H9 (cell line): ENCODE measurements around the gene TNXB. TPM values are rescaled to one million over a fixed set of nuclear protein-coding genes. Genes with fewer than 3 reads are reported as not detected.

ENCODE experiments used
- DNase-seq: peaks from one replicate; pipeline ENCODE4 v3.0.0-alpha.2; 2017
- H2AFZ ChIP-seq: one replicate; pipeline ENCODE4 v1.6.1; 2013; ENCODE audit warnings: mild to moderate bottlenecking, low read length, control low read depth, moderate library complexity
- H2AK5ac ChIP-seq: 2 replicates; pipeline ENCODE4 v1.6.1; 2013; ENCODE audit warnings: low read length, control low read depth, mixed read lengths; ENCODE audit not compliant: insufficient read length
- H2BK120ac ChIP-seq: one replicate; pipeline ENCODE4 v1.6.1; 2013; ENCODE audit warnings: low read depth, mild to moderate bottlenecking, low read length, control low read depth, inconsistent platforms; ENCODE audit not compliant: poor library complexity, severe bottlenecking
- H2BK12ac ChIP-seq: 2 replicates; pipeline ENCODE4 v1.6.1; 2013; ENCODE audit warnings: low read length, control low read depth, mixed read lengths, low read depth; ENCODE audit not compliant: insufficient read length
- H2BK15ac ChIP-seq: 2 replicates; pipeline ENCODE4 v1.6.1; 2013; ENCODE audit warnings: low read depth, low read length, control low read depth
- H2BK20ac ChIP-seq: one replicate; pipeline ENCODE4 v1.6.1; 2013; ENCODE audit warnings: low read depth, mild to moderate bottlenecking, low read length, control low read depth, inconsistent platforms; ENCODE audit not compliant: poor library complexity, severe bottlenecking
- H2BK5ac ChIP-seq: 2 replicates; pipeline ENCODE4 v1.6.1; 2013; ENCODE audit warnings: low read length, control low read depth, mixed read lengths; ENCODE audit not compliant: insufficient read length
- H3K14ac ChIP-seq: 2 replicates; pipeline ENCODE4 v1.6.1; 2013; ENCODE audit warnings: low read length, control low read depth; ENCODE audit not compliant: insufficient read depth
- H3K18ac ChIP-seq: 2 replicates; pipeline ENCODE4 v1.6.1; 2013; ENCODE audit warnings: low read depth, mild to moderate bottlenecking, mixed read lengths, low read length, control low read depth; ENCODE audit not compliant: insufficient read length
- H3K23ac ChIP-seq: 2 replicates; pipeline ENCODE4 v1.6.1; 2013; ENCODE audit warnings: low read length, control low read depth, mixed read lengths, low read depth; ENCODE audit not compliant: insufficient read length
- H3K23me2 ChIP-seq: 2 replicates; pipeline ENCODE4 v1.6.1; 2013; ENCODE audit warnings: low read depth, mild to moderate bottlenecking, mixed read lengths, low read length, control low read depth; ENCODE audit not compliant: insufficient read length, poor library complexity, severe bottlenecking
- H3K27ac ChIP-seq: 2 replicates; pipeline ENCODE4 v1.5.1; 2013; ENCODE audit warnings: low read length, control low read depth, mixed read lengths, low read depth; ENCODE audit not compliant: insufficient read length
- H3K27me3 ChIP-seq: 2 replicates; pipeline ENCODE4 v1.6.1; 2013; ENCODE audit warnings: low read length, control low read depth, inconsistent platforms; ENCODE audit not compliant: insufficient read depth
- H3K4ac ChIP-seq: 2 replicates; pipeline ENCODE4 v1.6.1; 2013; ENCODE audit warnings: low read depth, mild to moderate bottlenecking, control low read depth, inconsistent platforms, low read length, moderate library complexity
- H3K4me1 ChIP-seq: 2 replicates; pipeline ENCODE4 v1.6.1; 2013; ENCODE audit warnings: low read length, control low read depth, inconsistent platforms; ENCODE audit not compliant: insufficient read depth
- H3K4me2 ChIP-seq: 2 replicates; pipeline ENCODE4 v1.6.1; 2013; ENCODE audit warnings: low read length, control low read depth, mixed read lengths; ENCODE audit not compliant: insufficient read length, insufficient read depth
- H3K56ac ChIP-seq: 2 replicates; pipeline ENCODE4 v1.6.1; 2013; ENCODE audit warnings: low read depth, mild to moderate bottlenecking, mixed read lengths, low read length, control low read depth; ENCODE audit not compliant: insufficient read length
- H3K79me1 ChIP-seq: 2 replicates; pipeline ENCODE4 v1.6.1; 2013; ENCODE audit warnings: low read depth, mild to moderate bottlenecking, moderate library complexity, low read length, control low read depth, inconsistent platforms; ENCODE audit not compliant: insufficient read depth, poor library complexity, severe bottlenecking
- H3K79me2 ChIP-seq: 2 replicates; pipeline ENCODE4 v1.6.1; 2013; ENCODE audit warnings: low read length, control low read depth, inconsistent platforms; ENCODE audit not compliant: insufficient read depth
- H3K9ac ChIP-seq: 2 replicates; pipeline ENCODE4 v1.6.1; 2013; ENCODE audit warnings: low read length, control low read depth, mixed read lengths; ENCODE audit not compliant: insufficient read length; ENCODE audit errors: extremely low read depth
- H3K9me3 ChIP-seq: one replicate; pipeline ENCODE4 v1.6.1; 2013; ENCODE audit warnings: low read depth, low read length, inconsistent platforms; ENCODE audit not compliant: control insufficient read depth
- H3T11ph ChIP-seq: one replicate; pipeline ENCODE4 v1.6.1; 2013; ENCODE audit warnings: mild to moderate bottlenecking, low read length, control low read depth, inconsistent platforms
- H4K20me1 ChIP-seq: one replicate; pipeline ENCODE4 v1.6.1; 2013; ENCODE audit not compliant: control insufficient read depth, insufficient read length, insufficient read depth
- H4K5ac ChIP-seq: 2 replicates; pipeline ENCODE4 v1.6.1; 2013; ENCODE audit warnings: low read depth, mild to moderate bottlenecking, mixed read lengths, low read length, control low read depth; ENCODE audit not compliant: insufficient read length
- H4K8ac ChIP-seq: replicated peaks from 2 replicates; pipeline ENCODE4 v1.6.1; 2013; ENCODE audit warnings: low read length, control low read depth, mixed read lengths, low read depth; ENCODE audit not compliant: insufficient read length
- H4K91ac ChIP-seq: 2 replicates; pipeline ENCODE4 v1.6.1; 2013; ENCODE audit warnings: low read depth, mild to moderate bottlenecking, moderate library complexity, mixed read lengths, low read length, control low read depth; ENCODE audit not compliant: insufficient read length
- H3K27ac Mint-ChIP-seq, 3 experiments: 2 replicates in 2 of 3; 3 replicates in 1 of 3; pipeline ENCODE4 v1.8.0; 2020 to 2021; ENCODE audit warnings: mixed read lengths in 3 of 3, mild to moderate bottlenecking in 1 of 3, moderate library complexity in 1 of 3
- H3K27me3 Mint-ChIP-seq: 2 replicates; pipeline ENCODE4 v1.8.0; 2021; ENCODE audit warnings: low read depth, mild to moderate bottlenecking, moderate library complexity, mixed read lengths
- H3K36me3 Mint-ChIP-seq, 3 experiments: 2 replicates in 2 of 3; 3 replicates in 1 of 3; pipeline ENCODE4 v1.8.0; 2020 to 2021; ENCODE audit warnings: low read depth in 3 of 3, mixed read lengths in 3 of 3; ENCODE audit not compliant: insufficient read depth in 1 of 3
- H3K4me1 Mint-ChIP-seq, 2 experiments: 2 replicates each; pipeline ENCODE4 v1.8.0; 2020; ENCODE audit warnings: mixed read lengths in 2 of 2
- H3K4me3 Mint-ChIP-seq, 2 experiments: 2 replicates in 1 of 2; 3 replicates in 1 of 2; pipeline ENCODE4 v1.8.0; 2020 to 2021; ENCODE audit warnings: mild to moderate bottlenecking in 2 of 2, mixed read lengths in 2 of 2, moderate library complexity in 1 of 2
- H3K9me3 Mint-ChIP-seq, 2 experiments: 2 replicates in 1 of 2; 3 replicates in 1 of 2; pipeline ENCODE4 v1.8.0; 2020; ENCODE audit warnings: mild to moderate bottlenecking in 2 of 2, mixed read lengths in 2 of 2, moderate library complexity in 1 of 2
- CTCF ChIP-seq: fragments of 200-600 bp; sonication (generic); conservative IDR thresholded peaks from 3 replicates; pipeline ENCODE4 v1.8.0; 2021; ENCODE audit warnings: antibody characterized with exemption, mild to moderate bottlenecking
- WGBS: extraction: QIAGEN DNeasy Blood & Tissue Kit; methylation state at CpG from one replicate; pipeline ENCODE4 v1.1.7; 2013; ENCODE audit warnings: missing lambda C conversion rate, low lambda C conversion rate, mixed read lengths; ENCODE audit not compliant: insufficient read length; ENCODE audit errors: extremely low coverage; 5-methylcytosine and 5-hydroxymethylcytosine counted together
- total RNA-seq: library from RNA; stranded (reverse); gene quantifications from 2 replicates; pipeline ENCODE4 v1.2.1, GENCODE V29; 2021

TNXB gene
- total RNA-seq, 1 experiment from 2014 or later: 5.0 TPM

GRCh38 chr6:32105433-32105832, 3.7 kb downstream of the TNXB start:
- Histone ChIP-seq H3K4ac (no peak overlapping the region), H4K20me1 (no peaks in the 10 kb centered on the region), H3K18ac (no peak overlapping the region), H3K79me2 (no peaks in the 10 kb centered on the region), H2BK15ac (no peak overlapping the region), H3K27me3 (no peaks in the 10 kb centered on the region; the same call in 1 of the 2 replicates), H2BK5ac (no peak overlapping the region), H3K9me3 (no peaks in the 10 kb centered on the region), H3K23ac (no peak overlapping the region), H3K27ac (no peak overlapping the region), H3K56ac (no peak overlapping the region), H3K9ac (no peak overlapping the region), H3K23me2 (no peaks in the 10 kb centered on the region), H4K8ac (no peak overlapping the region), H4K91ac (no peak overlapping the region), H4K5ac (no peak overlapping the region), H3K79me1 (no peaks in the 10 kb centered on the region), H2AFZ (no peak overlapping the region), H2BK12ac (no peak overlapping the region), H2BK120ac (no peak overlapping the region), H2BK20ac (no peak overlapping the region), H3K4me1 (no peaks in the 10 kb centered on the region; the same call in 1 of the 2 replicates), H2AK5ac (no peak overlapping the region), H3K14ac (no peak overlapping the region), H3T11ph (no peak overlapping the region), H3K4me2 (no peak overlapping the region)
- Mint-ChIP-seq H3K36me3 (no peaks in the 10 kb centered on the region), H3K9me3 (no peaks in the 10 kb centered on the region; a peak in 1 of 5 replicates), H3K4me1 (peaks cover 20 to 24% of the 10 kb centered on the region in 2 experiments), H3K27ac (no peak overlapping the region), H3K4me3 (no peak overlapping the region), H3K27me3 (peaks cover 47% of the 10 kb centered on the region)
- WGBS: no CpG with 5 or more reads among the region's 4 CpGs
- no peak for TF ChIP-seq CTCF
- DNase-seq: no peak
